GM18502 (cell line): ENCODE measurements around the gene MYPOP.

Experiments
- ATAC-seq: cut with Tn5 transposase; IDR thresholded peaks from one replicate; pipeline ENCODE4 v1.9.1; 2021; ENCODE audit warnings: mild to moderate bottlenecking; ENCODE audit not compliant: unreplicated experiment, poor library complexity

MYPOP gene

GRCh38 chr19:45866400-45867176 lies 35.8 kb downstream of the MYPOP start:
- ATAC-seq, result no peak

GRCh38 chr19:45865269-45865948 lies 37.0 kb downstream of the MYPOP start:
- no peak for ATAC-seq

GRCh38 chr19:45864629-45865082 lies 37.8 kb downstream of the MYPOP start:
- no peak for ATAC-seq

- no peak for ATAC-seq
Observed at GRCh38 chr19:45863840-45864628, 38.4 kb downstream of the MYPOP start, which contains the start of gene FOXA3. Gene FOXA3, plus strand, starts transcription at chr19:45864326. Its CDS starts 131 bp downstream, at chr19:45864457.

- ATAC-seq, result no peak
Observed at GRCh38 chr19:45863335-45863839, 39.0 kb downstream of the MYPOP start.

- ATAC-seq, result peak; percentile 90
Observed at GRCh38 chr19:45862564-45863334, 39.7 kb downstream of the MYPOP start, which contains the start of gene SYMPK. Gene SYMPK, minus strand, starts transcription at chr19:45863147. Its CDS starts 8,652 bp downstream, at chr19:45854495.

GRCh38 chr19:45862271-45862563 lies 40.2 kb downstream of the MYPOP start:
- ATAC-seq, result no peak

GRCh38 chr19:45860359-45861259 lies 41.8 kb downstream of the MYPOP start:
- no peak for ATAC-seq

GRCh38 chr19:45854167-45854778 lies 48.1 kb downstream of the MYPOP start:
- no peak for ATAC-seq

- ATAC-seq, result no peak
Observed at GRCh38 chr19:45852983-45853382, 49.4 kb downstream of the MYPOP start.

GRCh38 chr19:45852145-45852750 lies 50.2 kb downstream of the MYPOP start:
- ATAC-seq, result no peak

GRCh38 chr19:45848922-45849321 lies 53.5 kb downstream of the MYPOP start:
- ATAC-seq, result no peak

- no peak for ATAC-seq
Observed at GRCh38 chr19:45847663-45848062, 54.8 kb downstream of the MYPOP start.

- ATAC-seq, result no peak
Observed at GRCh38 chr19:45842198-45842597, 60.2 kb downstream of the MYPOP start.
